ENCODE results near the gene CD200.
"Not testable (repeated sequence)": the region's sequence is repeated elsewhere in the genome, so short reads cannot be mapped to it uniquely, and the experiment has no call there.

CD200 gene

DNA sequence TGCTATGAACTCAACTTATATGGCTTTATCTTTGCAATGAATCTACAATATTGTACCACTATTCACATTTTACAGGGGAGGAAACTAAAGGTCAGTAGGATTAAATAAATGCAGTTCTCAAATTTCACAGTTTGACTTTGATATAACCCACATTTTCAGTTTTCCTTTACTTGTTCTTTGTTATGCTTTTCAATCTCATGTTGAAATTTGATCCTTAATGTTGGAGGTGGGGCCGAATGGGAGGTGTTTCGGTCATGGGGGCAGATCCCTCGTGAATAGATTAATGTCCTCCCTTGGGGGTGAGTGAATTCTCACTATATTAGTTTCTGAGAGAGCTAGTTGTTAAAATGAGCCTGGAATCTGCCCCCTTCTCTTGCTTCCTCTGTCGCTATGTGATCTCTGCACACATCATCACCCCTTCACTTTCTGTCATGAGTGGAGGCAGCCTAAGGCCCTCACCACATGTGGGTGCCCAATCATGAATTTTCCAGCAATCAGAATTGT is 44.7 kb downstream of the CD200 start:
- Mint-ChIP-seq H3K4me3 (peak overlapping the region in 1 of 3 experiments; percentile 28), H3K27me3 (ENCODE audit: low read depth) (no peaks in the 10 kb centered on the region), H3K27ac (peak overlapping the region; percentile 82 to 93 (median 88)), H3K9me3 (peaks cover 3% of the 10 kb centered on the region), H3K36me3 (ENCODE audit: low read depth) (no peaks in the 10 kb centered on the region), H3K4me1 (peaks cover 53% of the 10 kb centered on the region)
- TF ChIP-seq, protein P1, sequence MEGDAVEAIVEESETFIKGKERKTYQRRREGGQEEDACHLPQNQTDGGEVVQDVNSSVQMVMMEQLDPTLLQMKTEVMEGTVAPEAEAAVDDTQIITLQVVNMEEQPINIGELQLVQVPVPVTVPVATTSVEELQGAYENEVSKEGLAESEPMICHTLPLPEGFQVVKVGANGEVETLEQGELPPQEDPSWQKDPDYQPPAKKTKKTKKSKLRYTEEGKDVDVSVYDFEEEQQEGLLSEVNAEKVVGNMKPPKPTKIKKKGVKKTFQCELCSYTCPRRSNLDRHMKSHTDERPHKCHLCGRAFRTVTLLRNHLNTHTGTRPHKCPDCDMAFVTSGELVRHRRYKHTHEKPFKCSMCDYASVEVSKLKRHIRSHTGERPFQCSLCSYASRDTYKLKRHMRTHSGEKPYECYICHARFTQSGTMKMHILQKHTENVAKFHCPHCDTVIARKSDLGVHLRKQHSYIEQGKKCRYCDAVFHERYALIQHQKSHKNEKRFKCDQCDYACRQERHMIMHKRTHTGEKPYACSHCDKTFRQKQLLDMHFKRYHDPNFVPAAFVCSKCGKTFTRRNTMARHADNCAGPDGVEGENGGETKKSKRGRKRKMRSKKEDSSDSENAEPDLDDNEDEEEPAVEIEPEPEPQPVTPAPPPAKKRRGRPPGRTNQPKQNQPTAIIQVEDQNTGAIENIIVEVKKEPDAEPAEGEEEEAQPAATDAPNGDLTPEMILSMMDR (IDR thresholded peaks at IDR 0.05; ENCODE audit: unreplicated experiment in 3 of 3) = no peak

DNA sequence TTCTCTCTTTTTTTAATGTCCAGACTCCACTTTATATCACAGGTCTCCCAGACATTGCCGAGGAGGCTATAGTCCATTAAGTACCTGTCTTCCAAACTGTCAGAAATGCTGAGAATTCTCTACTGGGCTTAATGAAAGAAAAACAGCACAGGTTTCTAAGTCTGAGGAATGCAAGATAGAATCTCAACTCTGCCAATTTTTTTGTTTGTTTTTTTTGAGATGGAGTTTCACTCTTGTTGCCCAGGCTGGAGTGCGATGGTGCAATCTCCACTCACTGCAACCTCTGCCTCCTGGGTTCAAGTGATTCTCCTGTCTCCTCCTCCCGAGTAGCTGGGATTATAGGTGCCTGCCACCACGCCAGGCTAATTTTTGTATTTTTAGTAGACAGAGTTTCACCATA is 45.4 kb downstream of the CD200 start:
- H3K9me3 Mint-ChIP-seq; H3K27me3 Mint-ChIP-seq (ENCODE audit: low read depth); H3K36me3 Mint-ChIP-seq (ENCODE audit: low read depth); H3K4me3 Mint-ChIP-seq: not testable (repeated sequence)
- Mint-ChIP-seq H3K27ac (peak overlapping the region; percentile 82 to 93 (median 88)), H3K4me1 (peaks cover 52% of the 10 kb centered on the region)

DNA sequence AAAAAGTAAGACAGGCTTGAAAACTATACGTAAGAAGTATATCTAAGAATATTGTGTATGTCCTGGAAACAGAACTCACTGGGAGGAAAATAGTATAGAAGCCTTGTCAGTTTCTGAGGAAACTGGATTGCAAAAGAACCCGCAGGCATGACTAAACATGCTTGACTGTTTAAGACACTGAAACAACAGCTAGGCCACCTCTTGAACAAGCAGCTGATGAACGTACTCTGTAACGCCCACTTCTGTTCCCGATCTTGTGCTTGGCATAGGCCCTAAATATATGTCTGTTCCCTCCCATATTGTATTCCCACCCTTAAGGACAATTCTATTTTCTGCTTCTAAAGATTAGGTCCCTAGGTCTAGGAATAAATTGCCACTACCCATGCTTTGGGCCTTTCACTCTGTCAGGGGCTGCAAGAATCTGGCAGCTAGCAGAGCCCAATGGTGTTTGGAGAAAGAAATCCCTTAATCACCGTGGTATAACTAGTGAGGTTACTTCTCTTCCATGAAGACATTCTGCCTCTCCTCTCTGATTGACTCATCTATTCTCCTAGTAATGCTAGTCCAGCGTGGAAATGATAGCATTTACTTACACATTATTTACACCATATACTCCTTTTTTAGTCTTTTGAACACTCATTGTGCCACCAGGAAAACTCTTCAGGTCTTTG is 46.2 kb downstream of the CD200 start:
- TF ChIP-seq, protein P1 (IDR thresholded peaks at IDR 0.05; ENCODE audit: unreplicated experiment in 3 of 3) = no peak
- no peak overlapping the region for H3K4me3 Mint-ChIP-seq
- H3K9me3 Mint-ChIP-seq = peaks cover 3% of the 10 kb centered on the region
- peaks cover 45% of the 10 kb centered on the region for H3K4me1 Mint-ChIP-seq
- H3K27ac Mint-ChIP-seq = peak overlapping the region; percentile 47 to 93 (median 50)
- no peaks in the 10 kb centered on the region for H3K36me3 Mint-ChIP-seq (ENCODE audit: low read depth)
- H3K27me3 Mint-ChIP-seq (ENCODE audit: low read depth) = no peaks in the 10 kb centered on the region

DNA sequence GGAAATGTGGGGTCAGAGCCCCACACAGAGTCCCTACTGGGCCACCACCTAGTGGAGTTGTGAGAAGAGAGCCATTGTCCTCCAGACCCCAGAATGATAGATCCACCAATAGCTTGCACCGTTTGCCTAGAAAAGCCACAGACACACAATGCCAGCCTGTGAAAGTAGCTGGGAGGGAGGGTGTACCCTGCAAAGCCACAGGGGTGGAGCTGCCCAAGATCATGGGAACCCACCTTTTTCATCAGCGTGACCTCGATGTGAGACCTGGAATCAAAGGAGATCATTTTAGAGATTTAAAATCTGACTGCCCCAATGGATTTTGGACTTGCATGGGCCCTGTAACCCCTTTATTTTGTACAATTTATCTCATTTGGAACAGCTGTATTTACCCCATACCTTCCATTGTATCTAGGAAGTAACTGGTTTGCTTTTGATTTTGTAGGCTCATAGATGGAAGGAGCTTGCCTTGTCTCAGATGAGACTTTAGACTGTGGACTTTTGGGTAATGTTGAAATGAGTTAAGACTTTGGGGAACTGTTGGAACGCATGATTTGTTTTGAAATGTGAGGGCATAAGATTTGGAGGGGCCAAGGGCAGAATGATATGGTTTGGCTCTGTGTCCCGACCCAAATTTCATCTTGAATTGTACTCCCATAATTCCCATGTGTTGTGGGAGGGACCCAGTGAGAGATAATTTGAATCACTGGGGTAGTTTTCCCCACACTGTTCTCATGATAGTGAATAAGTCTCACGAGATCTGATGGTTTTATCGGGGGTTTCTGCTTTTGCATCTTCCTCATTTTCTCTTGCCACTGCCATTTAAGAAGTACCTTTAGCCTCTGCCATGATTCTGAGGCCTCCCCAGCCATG is 49.0 kb downstream of the CD200 start:
- Mint-ChIP-seq H3K27me3 (ENCODE audit: low read depth) (no peaks in the 10 kb centered on the region), H3K9me3 (peaks cover 3% of the 10 kb centered on the region), H3K4me3 (no peak overlapping the region), H3K27ac (no peak overlapping the region), H3K4me1 (peaks cover 30% of the 10 kb centered on the region), H3K36me3 (ENCODE audit: low read depth) (no peaks in the 10 kb centered on the region)
- TF ChIP-seq, protein P1 (IDR thresholded peaks at IDR 0.05; ENCODE audit: unreplicated experiment in 3 of 3) = no peak

DNA sequence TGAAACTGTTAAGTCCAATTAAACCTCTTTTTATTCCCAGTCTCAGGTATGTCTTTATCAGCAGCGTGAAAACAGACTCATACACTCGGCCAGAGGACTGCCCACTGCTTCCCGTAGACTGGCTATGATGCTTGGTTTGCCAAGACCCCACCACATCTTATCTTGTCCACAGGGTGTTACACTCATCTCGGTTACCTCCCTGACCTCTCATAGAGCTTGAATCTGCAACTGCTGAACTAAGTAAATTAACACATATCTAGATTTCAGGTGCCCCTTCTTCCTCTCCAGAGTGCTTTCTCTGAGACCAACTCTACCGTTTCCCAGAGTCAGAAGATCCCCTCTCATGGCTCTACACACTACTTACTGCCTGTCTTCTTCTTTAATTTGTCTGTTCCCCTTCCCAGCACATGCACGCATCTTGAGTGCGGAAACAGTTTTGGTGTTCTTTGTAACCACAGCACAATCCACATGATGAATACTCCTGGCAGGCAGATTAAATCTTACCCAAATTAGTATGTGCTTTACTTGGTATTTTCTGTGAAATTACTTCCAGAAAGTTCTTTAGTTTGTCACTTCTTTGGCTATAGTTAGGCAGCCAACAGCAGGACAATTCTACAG is 49.7 kb downstream of the CD200 start:
- Mint-ChIP-seq H3K4me3 (no peak overlapping the region), H3K9me3 (peaks cover 3% of the 10 kb centered on the region), H3K27me3 (ENCODE audit: low read depth) (no peaks in the 10 kb centered on the region), H3K36me3 (ENCODE audit: low read depth) (no peaks in the 10 kb centered on the region), H3K27ac (no peak overlapping the region), H3K4me1 (peaks cover 22% of the 10 kb centered on the region)
- TF ChIP-seq, protein P1 (IDR thresholded peaks at IDR 0.05; ENCODE audit: unreplicated experiment in 3 of 3) = no peak

DNA sequence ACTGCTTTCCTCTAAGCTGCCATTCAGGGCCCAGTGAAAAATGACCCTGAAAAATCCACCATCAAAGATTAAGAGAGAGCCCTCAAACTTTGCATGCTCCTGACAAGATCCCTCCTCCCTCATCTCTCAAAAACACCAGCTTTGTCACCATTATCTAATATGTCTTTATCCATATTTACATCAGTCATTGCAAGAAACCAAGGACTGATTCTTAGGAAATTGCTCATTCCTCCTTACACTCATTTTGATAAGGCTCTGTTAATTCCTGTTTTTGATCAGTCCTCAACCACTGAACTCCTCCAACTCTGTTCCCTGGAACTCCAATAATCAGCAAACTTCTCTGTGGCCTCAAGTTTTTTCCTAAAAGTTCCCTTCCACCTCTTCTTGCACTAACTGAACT is 51.8 kb downstream of the CD200 start:
- Mint-ChIP-seq H3K27ac (no peak overlapping the region), H3K36me3 (ENCODE audit: low read depth) (no peaks in the 10 kb centered on the region), H3K4me1 (peaks cover 24% of the 10 kb centered on the region), H3K27me3 (ENCODE audit: low read depth) (no peaks in the 10 kb centered on the region), H3K4me3 (no peak overlapping the region), H3K9me3 (no peaks in the 10 kb centered on the region)
- TF ChIP-seq, protein P1 (IDR thresholded peaks at IDR 0.05; ENCODE audit: unreplicated experiment in 3 of 3) = no peak

Measured in nephron (organoid).